Activated T-helper 1 cell treated with anti-CD3 and anti-CD28 coated beads, Interleukin-12 subunit alpha, Interleukin-12 subunit beta, Interleukin-2, Interleukin-4 antibody, amounts not matched to agents 30 ng/mL and 10 ng/mL and 1 ng/mL, durations not matched to agents 14 hours and 24 hours and 36 hours (primary cell): ENCODE results near the gene TEX12. TPM values are rescaled to one million over a fixed set of nuclear protein-coding genes. Genes with fewer than 3 reads are reported as not detected.

Source experiments
- DNase-seq: peaks from one replicate; pipeline ENCODE4 v3.0.0; 2021; ENCODE audit warnings: low spot score
- H3K27ac Mint-ChIP-seq: one replicate; pipeline ENCODE4 v1.8.0; 2021; ENCODE audit warnings: mild to moderate bottlenecking, mixed read lengths
- H3K27me3 Mint-ChIP-seq: one replicate; pipeline ENCODE4 v1.8.0; 2022; ENCODE audit warnings: mild to moderate bottlenecking, moderate library complexity, mixed read lengths; ENCODE audit not compliant: insufficient read depth
- H3K36me3 Mint-ChIP-seq: one replicate; pipeline ENCODE4 v1.8.0; 2021; ENCODE audit warnings: low read depth, mixed read lengths
- H3K4me1 Mint-ChIP-seq: one replicate; pipeline ENCODE4 v1.8.0; 2021; ENCODE audit warnings: low read depth, mixed read lengths
- H3K4me3 Mint-ChIP-seq: one replicate; pipeline ENCODE4 v1.8.0; 2021; ENCODE audit warnings: mild to moderate bottlenecking, moderate library complexity, mixed read lengths
- H3K9me3 Mint-ChIP-seq: one replicate; pipeline ENCODE4 v1.8.0; 2021; ENCODE audit warnings: mixed read lengths
- intact Hi-C: fragments of 100-400 bp; cut with micrococcal nuclease; formaldehyde crosslinking; loops from one replicate; pipeline ENCODE4 v1.15.1; 2024
- total RNA-seq: library from RNA; stranded (reverse); gene quantifications from 2 replicates; pipeline ENCODE4 v1.2.3, GENCODE V29; 2022

TEX12 gene
- 0.24 TPM in 1 of 2 replicates, not detected in the other for total RNA-seq

- intact Hi-C loops = no loop called here
- Mint-ChIP-seq H3K4me3 (no peak within 1 kb of the TSS), H3K27ac (no peak within 1 kb of the TSS), H3K36me3 (no peaks in the 10 kb centered on the region), H3K27me3 (peaks cover 9% of the 10 kb centered on the region), H3K9me3 (no peaks in the 10 kb centered on the region), H3K4me1 (peaks cover 8% of the 10 kb centered on the region)
- no peak for DNase-seq
Observed at GRCh38 chr11:112167145-112167544, at the start of gene TEX12. TSS of gene TEX12 (plus strand) at chr11:112167372. CDS start at chr11:112169269, 1,897 bp downstream.

GRCh38 chr11:112118176-112118575 lies 49.0 kb upstream of the TEX12 start:
- Mint-ChIP-seq H3K36me3 (peaks cover 2% of the 10 kb centered on the region), H3K9me3 (no peaks in the 10 kb centered on the region), H3K4me1 (peaks cover 6% of the 10 kb centered on the region), H3K27ac (no peak overlapping the region), H3K27me3 (no peaks in the 10 kb centered on the region), H3K4me3 (no peak overlapping the region)
- intact Hi-C loops = no loop called here
- no peak for DNase-seq

GRCh38 chr11:112121981-112122615 lies 45.1 kb upstream of the TEX12 start:
- H3K4me3 Mint-ChIP-seq = no peak overlapping the region
- no peak overlapping the region for H3K27ac Mint-ChIP-seq
- H3K36me3 Mint-ChIP-seq = peaks cover 2% of the 10 kb centered on the region
- H3K4me1 Mint-ChIP-seq = peaks cover 6% of the 10 kb centered on the region
- no peak for DNase-seq
- H3K9me3 Mint-ChIP-seq = no peaks in the 10 kb centered on the region
- intact Hi-C loops = no loop called here
- no peaks in the 10 kb centered on the region for H3K27me3 Mint-ChIP-seq

- no peak overlapping the region for H3K27ac Mint-ChIP-seq
- no peaks in the 10 kb centered on the region for H3K27me3 Mint-ChIP-seq
- no peak overlapping the region for H3K4me3 Mint-ChIP-seq
- H3K9me3 Mint-ChIP-seq = no peaks in the 10 kb centered on the region
- intact Hi-C loops = no loop called here
- peaks cover 6% of the 10 kb centered on the region for H3K4me1 Mint-ChIP-seq
- no peak for DNase-seq
- peaks cover 2% of the 10 kb centered on the region for H3K36me3 Mint-ChIP-seq
Observed at GRCh38 chr11:112123129-112123528, 44.0 kb upstream of the TEX12 start.

- H3K27ac Mint-ChIP-seq = no peak overlapping the region
- H3K27me3 Mint-ChIP-seq = no peaks in the 10 kb centered on the region
- no peak for DNase-seq
- intact Hi-C loops = no loop called here
- H3K36me3 Mint-ChIP-seq = no peaks in the 10 kb centered on the region
- H3K4me3 Mint-ChIP-seq = no peak overlapping the region
- H3K9me3 Mint-ChIP-seq = no peaks in the 10 kb centered on the region
- H3K4me1 Mint-ChIP-seq = peaks cover 4% of the 10 kb centered on the region
Observed at GRCh38 chr11:112127056-112127455, 40.1 kb upstream of the TEX12 start.

GRCh38 chr11:112128483-112129121 lies 38.6 kb upstream of the TEX12 start:
- intact Hi-C loops = no loop called here

GRCh38 chr11:112129656-112130055 lies 37.5 kb upstream of the TEX12 start:
- H3K36me3 Mint-ChIP-seq = no peaks in the 10 kb centered on the region

More at GRCh38 chr11:112128483-112129121, 38.6 kb upstream of the TEX12 start:
- Mint-ChIP-seq H3K36me3 (no peaks in the 10 kb centered on the region), H3K9me3 (no peaks in the 10 kb centered on the region), H3K27ac (no peak overlapping the region), H3K27me3 (no peaks in the 10 kb centered on the region), H3K4me1 (peaks cover 4% of the 10 kb centered on the region), H3K4me3 (no peak overlapping the region)
- no peak for DNase-seq

GRCh38 chr11:112132737-112133136 lies 34.4 kb upstream of the TEX12 start:
- DNase-seq = no peak
- Mint-ChIP-seq H3K27ac (no peak overlapping the region), H3K4me1 (peaks cover 4% of the 10 kb centered on the region), H3K36me3 (no peaks in the 10 kb centered on the region), H3K9me3 (no peaks in the 10 kb centered on the region), H3K27me3 (no peaks in the 10 kb centered on the region), H3K4me3 (no peak overlapping the region)
- intact Hi-C loops = no loop called here

More at GRCh38 chr11:112129656-112130055, 37.5 kb upstream of the TEX12 start:
- Mint-ChIP-seq H3K4me1 (peaks cover 4% of the 10 kb centered on the region), H3K4me3 (no peak overlapping the region), H3K27ac (no peak overlapping the region), H3K27me3 (no peaks in the 10 kb centered on the region), H3K9me3 (no peaks in the 10 kb centered on the region)
- DNase-seq = no peak
- intact Hi-C loops = no loop called here

GRCh38 chr11:112134473-112134872 lies 32.7 kb upstream of the TEX12 start:
- DNase-seq = no peak
- no peak overlapping the region for H3K4me3 Mint-ChIP-seq
- H3K27me3 Mint-ChIP-seq = no peaks in the 10 kb centered on the region
- intact Hi-C loops = no loop called here
- H3K9me3 Mint-ChIP-seq = no peaks in the 10 kb centered on the region
- no peak overlapping the region for H3K27ac Mint-ChIP-seq
- peaks cover 4% of the 10 kb centered on the region for H3K4me1 Mint-ChIP-seq
- no peaks in the 10 kb centered on the region for H3K36me3 Mint-ChIP-seq

GRCh38 chr11:112143597-112143996 lies 23.6 kb upstream of the TEX12 start:
- Mint-ChIP-seq H3K27ac (no peak overlapping the region), H3K36me3 (no peaks in the 10 kb centered on the region), H3K4me3 (no peak overlapping the region), H3K27me3 (peaks cover 2% of the 10 kb centered on the region), H3K4me1 (no peaks in the 10 kb centered on the region), H3K9me3 (peaks cover 7% of the 10 kb centered on the region)
- no peak for DNase-seq
- intact Hi-C loops = no loop called here

GRCh38 chr11:112150517-112150916 lies 16.7 kb upstream of the TEX12 start:
- DNase-seq = no peak
- no peak overlapping the region for H3K4me3 Mint-ChIP-seq
- H3K36me3 Mint-ChIP-seq = no peaks in the 10 kb centered on the region
- H3K27ac Mint-ChIP-seq = no peak overlapping the region
- H3K9me3 Mint-ChIP-seq = no peaks in the 10 kb centered on the region
- no peaks in the 10 kb centered on the region for H3K4me1 Mint-ChIP-seq
- no peaks in the 10 kb centered on the region for H3K27me3 Mint-ChIP-seq
- intact Hi-C loops = no loop called here

- no peak overlapping the region for H3K4me3 Mint-ChIP-seq
- H3K36me3 Mint-ChIP-seq = no peaks in the 10 kb centered on the region
- no peak overlapping the region for H3K27ac Mint-ChIP-seq
- no peaks in the 10 kb centered on the region for H3K9me3 Mint-ChIP-seq
- H3K27me3 Mint-ChIP-seq = peaks cover 8% of the 10 kb centered on the region
- no peak for DNase-seq
- intact Hi-C loops = no loop called here
- peaks cover 7% of the 10 kb centered on the region for H3K4me1 Mint-ChIP-seq
Observed at GRCh38 chr11:112156153-112156955, 10.8 kb upstream of the TEX12 start.
